GM21529 (cell line): ENCODE results near the gene TYMS.
"Not testable (repeated sequence)": the region's sequence is repeated elsewhere in the genome, so short reads cannot be mapped to it uniquely, and the experiment has no call there.

Experiments used
- ATAC-seq: cut with Tn5 transposase; IDR thresholded peaks from one replicate; pipeline ENCODE4 v1.9.1; 2021; ENCODE audit not compliant: unreplicated experiment

TYMS gene

DNA sequence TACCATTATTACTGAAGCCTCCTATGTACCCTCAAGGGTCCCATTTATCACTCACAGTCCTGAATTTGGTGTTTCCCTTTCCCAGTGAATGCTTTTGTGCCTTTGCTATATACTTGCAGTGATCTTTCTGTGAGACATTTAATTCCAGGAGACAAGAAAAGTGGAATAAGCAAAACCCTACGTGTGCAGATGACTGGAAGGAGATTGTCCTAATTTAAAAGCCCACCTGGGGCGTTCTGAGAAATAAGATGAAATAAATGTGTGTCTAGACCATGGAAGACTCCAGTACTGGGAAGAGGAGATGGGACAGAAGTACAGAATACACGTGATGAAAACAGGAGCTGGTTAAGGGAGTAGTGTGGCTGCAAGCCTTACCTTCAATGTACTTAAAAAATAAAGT is 19.3 kb downstream of the TYMS start:
- no peak for ATAC-seq

DNA sequence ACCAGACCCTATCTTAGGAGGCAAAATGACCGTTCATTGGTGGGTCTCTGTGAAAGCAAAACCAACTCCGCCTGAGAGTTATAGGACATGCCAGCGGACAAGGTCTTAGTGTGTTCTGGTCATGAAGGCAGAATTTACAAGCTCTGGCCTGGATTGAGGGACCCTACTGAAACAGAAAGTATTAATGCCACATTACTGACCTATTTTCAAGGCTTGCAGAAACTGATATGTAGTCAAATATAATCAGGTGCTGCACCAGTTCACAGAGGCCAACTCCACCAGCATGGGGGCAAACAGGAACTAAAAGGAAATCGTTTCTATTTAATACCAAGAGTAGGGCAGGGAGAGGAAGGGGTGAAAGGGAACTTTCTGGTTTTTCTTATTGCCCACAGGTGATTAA is 19.7 kb downstream of the TYMS start:
- no peak for ATAC-seq

GRCh38 chr18:677951-678381 is 20.5 kb downstream of the TYMS start:
- no peak for ATAC-seq

GRCh38 chr18:678482-679182 is 21.2 kb downstream of the TYMS start:
- ATAC-seq = no peak

DNA sequence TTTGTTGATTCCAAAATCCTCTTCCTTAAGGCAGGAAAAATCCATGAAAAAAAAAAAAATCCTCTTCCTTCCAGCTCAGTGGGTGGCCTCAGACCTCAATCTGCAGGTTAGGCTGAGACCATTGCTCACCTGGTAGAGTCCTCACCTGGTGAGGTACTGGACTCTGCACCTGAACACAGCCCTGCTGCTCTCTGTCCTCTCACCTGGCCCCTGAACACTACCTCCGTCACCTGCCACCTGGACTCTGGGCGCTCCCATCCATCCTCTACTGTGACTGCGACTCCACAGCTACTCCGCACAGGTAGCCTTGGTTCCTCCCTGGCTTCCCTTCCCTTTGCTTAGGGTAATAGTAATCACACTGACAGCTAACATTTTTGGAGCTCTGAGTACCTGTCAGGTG is 22.1 kb downstream of the TYMS start:
- no peak for ATAC-seq

DNA sequence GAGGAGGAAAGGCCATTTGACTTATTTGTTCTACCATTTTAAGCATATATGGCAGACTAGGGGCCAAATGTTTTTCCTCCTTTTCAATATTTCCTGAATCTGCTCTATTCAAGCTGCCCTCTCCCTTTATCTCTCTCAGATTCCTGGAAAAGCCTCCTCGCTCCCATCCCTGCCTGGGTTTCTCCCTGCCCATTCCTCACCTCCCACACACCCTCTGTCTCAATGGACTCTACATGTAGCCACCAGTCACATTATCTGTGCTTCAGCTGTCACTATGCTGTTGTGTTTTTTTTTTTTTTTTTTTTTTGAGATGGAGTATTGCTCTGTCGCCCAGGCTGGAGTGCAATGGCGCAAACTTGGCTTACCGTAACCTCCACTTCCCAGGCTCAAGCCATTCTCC is 22.9 kb downstream of the TYMS start:
- no peak for ATAC-seq

DNA sequence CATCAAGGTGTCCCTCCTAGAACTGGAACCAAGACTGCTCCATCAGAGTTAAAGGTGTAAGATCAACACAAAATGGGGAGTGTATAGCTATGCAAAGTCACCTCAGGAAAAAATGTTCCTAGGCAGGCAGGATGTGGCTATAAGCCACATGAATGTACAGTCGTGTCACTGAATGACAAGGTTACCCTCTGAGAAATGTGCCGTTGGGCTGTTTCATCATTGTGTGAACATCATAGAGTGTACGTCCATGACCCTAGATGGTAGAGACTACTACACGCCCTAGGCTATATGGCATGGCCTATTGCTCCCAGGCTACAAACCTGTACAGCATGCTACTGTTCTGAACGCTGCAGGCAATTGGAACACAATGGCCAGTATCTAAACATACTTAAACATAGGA is 24.5 kb downstream of the TYMS start:
- no peak for ATAC-seq

DNA sequence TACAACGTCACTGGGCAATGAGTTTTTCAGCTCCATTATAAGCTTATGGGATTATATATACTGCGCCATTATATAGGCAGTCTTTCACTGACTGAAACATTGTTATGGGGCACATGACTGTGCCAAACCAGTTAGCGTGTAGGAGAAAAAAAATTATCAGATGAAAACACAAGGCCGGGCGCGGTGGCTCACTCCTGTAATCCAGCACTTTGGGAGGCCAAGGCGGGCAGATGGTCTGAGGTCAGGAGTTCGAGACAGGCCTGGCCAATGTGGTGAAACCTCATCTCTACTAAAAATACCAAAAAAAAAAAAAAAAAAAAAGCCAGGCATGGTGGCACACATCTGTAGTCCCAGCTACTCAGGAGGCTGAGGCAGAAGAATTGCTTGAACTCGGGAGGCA is 25.0 kb downstream of the TYMS start:
- ATAC-seq = not testable (repeated sequence)

- ATAC-seq = no peak
Measured at GRCh38 chr18:682833-683232, 25.4 kb downstream of the TYMS start.

DNA sequence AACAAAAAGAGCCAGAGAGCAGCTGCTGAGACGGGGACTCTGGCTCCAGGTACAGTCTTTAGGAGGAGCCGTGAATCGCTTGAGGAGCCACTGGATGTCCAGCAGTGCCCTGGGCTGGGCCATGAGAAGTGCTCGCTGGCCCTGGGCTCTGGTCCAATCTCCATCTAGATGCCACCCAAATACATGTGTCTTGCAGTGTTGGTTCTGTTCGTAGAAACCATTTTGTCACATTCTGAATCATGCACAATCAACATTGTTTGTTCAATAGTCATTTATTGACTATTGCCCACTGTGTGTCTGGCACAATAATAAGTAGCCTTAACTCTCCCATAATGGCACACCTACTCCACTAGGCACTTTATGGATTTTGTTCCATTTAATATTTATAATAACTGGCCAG is 26.1 kb downstream of the TYMS start:
- ATAC-seq = no peak

GRCh38 chr18:685438-685837 is 28.0 kb downstream of the TYMS start:
- ATAC-seq = no peak

- no peak for ATAC-seq
Measured at GRCh38 chr18:686339-687111, 29.1 kb downstream of the TYMS start.

DNA sequence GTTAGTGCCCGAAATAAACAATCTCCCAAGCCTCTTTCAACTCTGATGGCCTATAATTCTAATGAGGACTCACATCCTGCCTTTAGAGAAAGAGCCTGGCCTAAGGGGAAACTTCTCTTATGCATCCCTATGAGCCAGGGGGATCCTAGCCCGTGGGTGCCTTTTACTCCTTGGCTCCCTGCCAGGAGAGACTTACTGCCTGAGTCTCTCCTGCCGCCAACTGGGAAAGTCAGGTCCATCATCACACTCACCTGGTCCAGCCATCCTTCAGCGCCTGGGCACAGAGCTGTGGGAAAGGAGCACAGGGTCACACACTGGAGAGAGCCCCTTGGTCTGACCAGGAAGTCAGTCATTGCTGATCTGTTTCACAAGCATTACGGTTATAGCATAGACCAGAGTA is 30.9 kb downstream of the TYMS start:
- no peak for ATAC-seq

DNA sequence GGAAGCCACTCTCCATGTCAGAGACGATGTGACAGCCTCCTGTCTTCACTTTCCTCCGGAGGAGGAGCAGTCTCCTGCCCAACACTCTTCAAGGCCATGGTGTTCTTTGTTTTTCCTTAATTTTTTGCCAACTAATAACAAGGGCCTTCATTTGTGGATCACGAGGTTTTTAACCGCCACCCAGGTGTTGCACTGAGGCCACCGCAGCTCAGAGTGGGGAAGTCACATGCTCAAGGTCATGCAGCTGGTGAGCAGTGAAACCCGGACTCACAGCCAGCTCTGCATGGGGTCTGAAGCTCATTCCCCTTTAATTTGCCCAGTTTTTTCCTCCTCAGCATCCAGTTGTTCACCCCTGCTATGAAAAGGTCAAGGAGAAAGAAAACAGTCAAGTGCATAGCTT is 35.4 kb downstream of the TYMS start:
- ATAC-seq = no peak

DNA sequence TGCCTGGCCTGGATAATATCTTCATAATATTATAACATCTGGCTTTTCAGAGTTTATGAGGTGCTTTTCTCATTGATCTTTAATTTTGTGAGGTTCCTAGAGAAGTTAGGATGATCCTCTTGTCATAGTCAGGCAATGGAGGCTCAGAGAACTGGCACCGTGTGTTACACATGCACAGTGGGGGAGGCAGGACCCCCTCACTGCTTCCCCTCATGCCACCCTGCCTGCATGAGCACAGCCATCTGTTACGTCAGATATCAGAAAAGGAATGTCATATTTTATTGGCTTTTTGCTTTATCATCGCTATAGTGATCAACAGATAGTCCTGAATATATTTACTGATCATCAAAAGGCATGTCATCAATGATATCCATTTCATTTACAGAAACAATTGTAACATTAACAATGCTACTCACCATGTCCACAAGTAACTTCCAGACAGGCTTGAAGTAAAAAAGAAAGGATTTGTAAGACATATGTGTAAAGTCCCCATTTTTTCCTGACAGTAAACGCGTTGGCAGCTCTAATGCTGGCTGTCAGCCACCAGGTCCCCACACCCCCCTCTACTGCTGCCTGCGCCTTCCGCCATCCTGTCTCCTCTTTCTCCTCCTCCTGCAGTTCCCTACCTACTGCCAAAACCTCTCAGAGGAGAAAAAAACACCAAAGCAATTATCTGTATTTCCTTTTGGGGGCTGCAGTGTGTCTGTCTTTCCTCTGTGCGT is 36.2 kb downstream of the TYMS start:
- ATAC-seq = no peak

GRCh38 chr18:697012-697411 is 39.6 kb downstream of the TYMS start:
- no peak for ATAC-seq

DNA sequence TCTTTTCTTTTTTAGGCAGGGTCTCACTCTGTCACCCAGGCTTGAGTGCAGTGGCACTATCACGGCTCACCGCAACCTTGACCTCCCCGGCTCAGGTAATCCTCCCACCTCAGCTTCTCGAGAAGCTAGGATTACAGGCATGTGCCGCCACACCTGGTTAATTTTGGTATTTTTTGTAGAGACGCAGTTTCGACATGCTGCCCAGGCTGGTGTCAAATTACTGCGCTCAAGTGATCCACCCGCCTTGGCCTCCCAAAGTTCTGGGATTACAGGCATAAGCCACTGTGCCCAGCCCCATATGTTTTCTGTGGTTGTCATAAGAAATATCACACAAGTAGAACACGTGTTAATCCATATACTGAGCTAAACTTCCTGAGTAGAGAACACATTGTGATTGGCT is 40.3 kb downstream of the TYMS start:
- no peak for ATAC-seq

- no peak for ATAC-seq
Measured at GRCh38 chr18:703213-703967, 45.9 kb downstream of the TYMS start.

DNA sequence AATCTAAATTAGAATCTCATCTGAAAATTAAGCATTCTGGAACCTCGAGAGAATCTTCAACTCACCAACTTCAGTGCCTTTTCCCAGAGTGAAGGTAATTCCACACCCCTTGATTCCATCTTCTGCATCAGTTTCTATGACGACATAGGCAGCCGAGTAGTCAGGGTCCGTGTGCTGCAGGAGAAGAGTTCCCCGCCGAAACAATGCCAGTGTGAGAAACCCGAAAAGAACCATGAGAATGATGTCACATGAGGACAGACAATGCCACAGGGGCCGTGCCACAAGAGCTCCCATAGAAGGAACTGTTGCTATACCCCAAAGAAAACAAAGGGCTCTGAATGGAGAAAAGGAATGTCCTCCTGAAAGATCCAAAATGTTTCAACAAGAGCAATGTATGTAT is 49.0 kb downstream of the TYMS start:
- no peak for ATAC-seq

GRCh38 chr18:708096-708495 is 50.6 kb downstream of the TYMS start:
- ATAC-seq = no peak

- no peak for ATAC-seq
Measured at GRCh38 chr18:709771-710170, 52.3 kb downstream of the TYMS start.
